Activated T-cell treated with anti-CD3 and anti-CD28 coated beads, Interleukin-2, amount 50 U/mL, for 24 hours (primary cell): ENCODE measurements around the gene KDM4E.
A peak's percentile ranks its signal among the peaks of the same experiment; 100 is the strongest.
"Not testable (repeated sequence)": the region's sequence is repeated elsewhere in the genome, so short reads cannot be mapped to it uniquely, and the experiment has no call there.

ENCODE experiments used
- DNase-seq: peaks from one replicate; pipeline ENCODE4 v3.0.0-alpha.2; 2020
- H3K27ac Mint-ChIP-seq: 2 replicates; pipeline ENCODE4 v1.8.0; 2020; ENCODE audit warnings: mild to moderate bottlenecking, mixed read lengths
- H3K27me3 Mint-ChIP-seq: 2 replicates; pipeline ENCODE4 v1.8.0; 2020; ENCODE audit warnings: mixed read lengths
- H3K36me3 Mint-ChIP-seq: 2 replicates; pipeline ENCODE4 v1.8.0; 2020; ENCODE audit warnings: low read depth, mixed read lengths
- H3K4me1 Mint-ChIP-seq: 2 replicates; pipeline ENCODE4 v1.8.0; 2020; ENCODE audit warnings: low read depth, mixed read lengths
- H3K4me3 Mint-ChIP-seq: 2 replicates; pipeline ENCODE4 v1.8.0; 2020; ENCODE audit warnings: mild to moderate bottlenecking, moderate library complexity, mixed read lengths
- H3K9me3 Mint-ChIP-seq: 2 replicates; pipeline ENCODE4 v1.8.0; 2020; ENCODE audit warnings: mixed read lengths

Gene KDM4E

GRCh38 chr11:95033051-95033450 lies 8.0 kb downstream of the KDM4E start:
- Mint-ChIP-seq H3K27me3 (peaks cover 18% of the 10 kb centered on the region), H3K27ac (no peak overlapping the region), H3K9me3 (no peaks in the 10 kb centered on the region), H3K4me1 (no peaks in the 10 kb centered on the region), H3K36me3 (no peaks in the 10 kb centered on the region), H3K4me3 (no peak overlapping the region)
- DNase-seq = no peak

GRCh38 chr11:95035316-95035715 lies 10.3 kb downstream of the KDM4E start:
- Mint-ChIP-seq H3K9me3 (no peaks in the 10 kb centered on the region), H3K4me3 (no peak overlapping the region), H3K27me3 (peaks cover 26% of the 10 kb centered on the region), H3K36me3 (no peaks in the 10 kb centered on the region), H3K27ac (no peak overlapping the region), H3K4me1 (no peaks in the 10 kb centered on the region)
- DNase-seq = no peak

DNA sequence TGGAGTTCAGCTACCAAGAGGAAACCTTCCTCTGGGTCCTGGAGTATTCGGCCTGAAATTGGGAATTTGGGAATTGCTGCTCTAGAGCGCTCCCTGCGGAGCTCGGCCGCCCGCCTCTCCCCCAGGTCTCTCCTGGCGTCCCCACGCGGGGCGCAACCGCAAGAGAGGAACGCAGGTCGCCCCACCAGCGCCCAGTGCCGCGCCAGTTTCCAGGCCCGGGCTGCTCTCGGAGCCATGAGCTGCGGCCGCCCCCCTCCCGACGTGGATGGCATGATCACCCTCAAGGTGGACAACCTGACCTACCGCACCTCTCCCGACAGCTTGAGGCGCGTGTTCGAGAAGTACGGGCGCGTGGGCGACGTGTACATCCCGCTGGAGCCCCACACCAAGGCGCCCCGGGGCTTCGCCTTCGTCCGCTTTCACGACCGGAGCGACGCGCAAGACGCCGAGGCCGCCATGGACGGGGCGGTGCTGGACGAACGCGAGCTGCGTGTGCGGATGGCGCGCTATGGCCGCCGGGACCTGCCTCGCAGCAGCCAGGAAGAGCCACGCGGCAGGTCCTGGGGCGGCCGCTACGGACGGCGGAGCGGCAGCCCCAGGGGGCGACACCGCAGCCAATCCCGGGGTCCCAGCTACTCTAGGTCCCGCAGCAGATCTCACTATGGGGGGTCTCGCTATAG lies 12.4 kb downstream of the KDM4E start:
- Mint-ChIP-seq H3K4me3 (peak overlapping the region; percentile 39), H3K27me3 (peaks cover 41% of the 10 kb centered on the region)
- not testable (repeated sequence) for H3K4me1 Mint-ChIP-seq, H3K9me3 Mint-ChIP-seq, H3K27ac Mint-ChIP-seq, H3K36me3 Mint-ChIP-seq
- DNase-seq = peak; percentile 41

GRCh38 chr11:95042239-95042638 lies 17.2 kb downstream of the KDM4E start:
- H3K36me3 Mint-ChIP-seq = no peaks in the 10 kb centered on the region
- no peak for DNase-seq
- H3K4me1 Mint-ChIP-seq = no peaks in the 10 kb centered on the region
- no peaks in the 10 kb centered on the region for H3K9me3 Mint-ChIP-seq
- H3K27me3 Mint-ChIP-seq = peaks cover 60% of the 10 kb centered on the region
- H3K4me3 Mint-ChIP-seq = no peak overlapping the region
- no peak overlapping the region for H3K27ac Mint-ChIP-seq

DNA sequence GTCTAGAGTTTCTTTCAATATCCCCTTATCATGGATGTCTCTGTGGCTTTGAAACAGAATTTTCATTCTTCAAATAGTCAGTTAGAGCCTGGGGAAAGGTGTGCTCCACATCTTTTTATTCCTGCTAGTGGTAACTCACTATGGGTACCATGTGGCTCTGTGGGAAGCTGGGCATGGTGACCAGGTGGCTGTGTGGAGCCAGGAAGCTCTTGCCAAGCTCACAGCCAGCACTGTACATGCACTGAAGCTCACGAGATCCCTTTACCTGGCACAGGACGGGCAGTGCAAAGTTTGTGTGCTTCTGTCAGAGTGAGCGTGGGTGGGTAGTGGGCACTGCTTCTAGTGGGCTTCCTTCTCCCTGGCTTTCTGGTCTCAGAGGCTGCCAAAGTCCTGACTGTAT lies 17.8 kb downstream of the KDM4E start:
- Mint-ChIP-seq H3K27ac (no peak overlapping the region), H3K4me1 (no peaks in the 10 kb centered on the region), H3K27me3 (peaks cover 59% of the 10 kb centered on the region), H3K36me3 (no peaks in the 10 kb centered on the region), H3K9me3 (no peaks in the 10 kb centered on the region), H3K4me3 (no peak overlapping the region)
- no peak for DNase-seq

DNA sequence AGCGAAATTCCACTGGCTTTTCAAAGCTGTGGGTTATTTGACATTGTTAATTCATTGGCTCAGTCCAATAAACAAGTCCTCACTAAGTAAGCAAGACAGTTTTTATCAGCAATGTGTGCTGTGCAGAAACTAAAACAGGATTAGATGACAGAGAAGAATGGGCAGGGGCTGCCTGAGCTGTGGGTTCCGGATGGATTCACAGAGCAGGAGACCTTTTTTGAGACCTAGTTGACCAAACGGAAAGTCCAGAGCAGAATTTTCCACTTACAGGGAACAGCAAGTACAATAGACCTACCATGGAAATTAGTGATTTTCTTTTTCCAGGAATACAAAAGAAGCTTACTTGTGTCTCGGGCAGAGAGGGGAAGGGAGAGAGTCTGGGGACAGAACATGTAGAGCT lies 19.0 kb downstream of the KDM4E start:
- H3K36me3 Mint-ChIP-seq = no peaks in the 10 kb centered on the region
- peaks cover 55% of the 10 kb centered on the region for H3K27me3 Mint-ChIP-seq
- no peaks in the 10 kb centered on the region for H3K4me1 Mint-ChIP-seq
- no peak overlapping the region for H3K27ac Mint-ChIP-seq
- no peak for DNase-seq
- no peaks in the 10 kb centered on the region for H3K9me3 Mint-ChIP-seq
- no peak overlapping the region for H3K4me3 Mint-ChIP-seq

GRCh38 chr11:95045812-95046211 lies 20.8 kb downstream of the KDM4E start:
- no peaks in the 10 kb centered on the region for H3K9me3 Mint-ChIP-seq
- peaks cover 65% of the 10 kb centered on the region for H3K27me3 Mint-ChIP-seq
- H3K4me3 Mint-ChIP-seq = no peak overlapping the region
- H3K4me1 Mint-ChIP-seq = no peaks in the 10 kb centered on the region
- DNase-seq = no peak
- H3K36me3 Mint-ChIP-seq = no peaks in the 10 kb centered on the region
- no peak overlapping the region for H3K27ac Mint-ChIP-seq

DNA sequence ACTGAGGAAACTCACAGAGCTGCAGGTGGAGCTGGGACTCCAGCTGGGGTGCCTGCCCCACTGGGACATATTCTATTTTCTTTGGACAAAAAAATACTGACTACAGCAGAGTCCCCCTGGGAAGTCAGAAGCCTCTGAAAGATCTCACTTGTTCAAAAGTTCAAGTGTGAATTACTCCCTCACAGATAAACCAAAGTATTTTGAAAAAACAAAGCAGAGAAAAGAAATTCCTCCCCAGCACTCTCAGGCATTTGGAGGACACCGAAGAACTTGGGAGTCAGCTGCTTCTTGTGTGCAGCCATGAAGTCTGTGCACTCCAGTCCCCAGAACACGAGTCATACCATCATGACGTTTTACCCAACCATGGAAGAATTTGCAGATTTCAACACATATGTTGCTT lies 24.1 kb downstream of the KDM4E start, which contains the start of gene KDM4F:
TSS of gene KDM4F (plus strand) at position 301 of the 400 bp plus-strand sequence.
- H3K9me3 Mint-ChIP-seq, H3K36me3 Mint-ChIP-seq, H3K4me3 Mint-ChIP-seq, H3K4me1 Mint-ChIP-seq, H3K27ac Mint-ChIP-seq, DNase-seq: not testable (repeated sequence)
- H3K27me3 Mint-ChIP-seq = peaks cover 62% of the 10 kb centered on the region

- Mint-ChIP-seq H3K9me3 (no peaks in the 10 kb centered on the region), H3K27ac (no peak overlapping the region), H3K4me1 (no peaks in the 10 kb centered on the region), H3K36me3 (no peaks in the 10 kb centered on the region), H3K27me3 (peaks cover 62% of the 10 kb centered on the region), H3K4me3 (no peak overlapping the region)
- no peak for DNase-seq
Observed at GRCh38 chr11:95050595-95051202, 25.6 kb downstream of the KDM4E start.

DNA sequence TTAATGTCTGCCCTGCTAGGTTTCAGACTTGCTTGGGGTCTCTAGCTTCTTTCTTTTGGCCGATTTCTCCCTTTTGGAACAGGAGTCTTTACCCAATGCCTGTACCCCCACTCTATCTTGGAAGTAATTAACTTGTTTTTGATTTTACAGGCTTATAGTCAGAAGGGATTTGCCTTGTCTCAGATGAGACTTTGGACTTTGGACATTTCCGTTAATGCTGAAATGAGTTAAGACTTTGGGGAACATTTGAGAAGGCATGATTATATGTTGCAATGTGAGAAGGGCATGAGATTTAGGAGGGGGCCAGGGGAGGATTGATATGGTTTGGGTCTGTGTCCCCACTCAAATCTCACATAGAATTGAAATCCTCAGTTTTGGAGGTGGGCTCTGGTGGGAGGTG lies 29.3 kb downstream of the KDM4E start:
- no peak overlapping the region for H3K27ac Mint-ChIP-seq
- DNase-seq = no peak
- no peak overlapping the region for H3K4me3 Mint-ChIP-seq

DNA sequence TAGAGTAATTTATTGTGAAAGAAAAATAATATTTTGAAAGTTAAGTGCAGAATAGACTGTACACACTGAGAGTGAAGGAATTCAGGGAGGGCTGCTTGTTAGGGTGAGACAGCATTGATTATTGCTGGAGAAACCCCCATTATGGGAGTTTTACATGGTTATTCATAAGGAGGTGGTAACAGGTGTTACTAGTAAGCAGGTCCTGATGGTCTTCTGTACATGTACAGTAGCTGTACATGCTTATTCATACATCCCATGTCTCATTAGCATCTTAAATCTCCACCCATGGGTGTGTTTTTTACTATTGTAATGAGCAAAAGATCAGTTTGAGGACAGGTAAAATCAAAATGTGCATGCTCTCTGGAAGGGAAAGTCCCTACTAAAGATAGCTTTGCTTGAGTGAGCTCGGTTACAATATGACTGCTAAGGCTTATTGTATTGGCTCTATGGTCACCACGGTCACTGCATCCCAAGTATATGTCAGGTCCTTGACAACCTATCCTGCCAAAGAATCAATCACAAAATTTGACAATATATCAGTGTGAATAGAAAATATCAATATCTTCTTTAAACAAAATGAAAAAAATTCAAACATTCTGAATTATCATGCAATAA lies 30.3 kb downstream of the KDM4E start:
- Mint-ChIP-seq H3K4me3 (no peak overlapping the region), H3K36me3 (no peaks in the 10 kb centered on the region), H3K9me3 (no peaks in the 10 kb centered on the region), H3K4me1 (no peaks in the 10 kb centered on the region), H3K27ac (no peak overlapping the region), H3K27me3 (peaks cover 41% of the 10 kb centered on the region)
- no peak for DNase-seq

More for the DNA sequence above, 29.3 kb downstream of the KDM4E start:
- H3K36me3 Mint-ChIP-seq = no peaks in the 10 kb centered on the region
- H3K9me3 Mint-ChIP-seq = no peaks in the 10 kb centered on the region
- H3K4me1 Mint-ChIP-seq = no peaks in the 10 kb centered on the region
- H3K27me3 Mint-ChIP-seq = peaks cover 43% of the 10 kb centered on the region

DNA sequence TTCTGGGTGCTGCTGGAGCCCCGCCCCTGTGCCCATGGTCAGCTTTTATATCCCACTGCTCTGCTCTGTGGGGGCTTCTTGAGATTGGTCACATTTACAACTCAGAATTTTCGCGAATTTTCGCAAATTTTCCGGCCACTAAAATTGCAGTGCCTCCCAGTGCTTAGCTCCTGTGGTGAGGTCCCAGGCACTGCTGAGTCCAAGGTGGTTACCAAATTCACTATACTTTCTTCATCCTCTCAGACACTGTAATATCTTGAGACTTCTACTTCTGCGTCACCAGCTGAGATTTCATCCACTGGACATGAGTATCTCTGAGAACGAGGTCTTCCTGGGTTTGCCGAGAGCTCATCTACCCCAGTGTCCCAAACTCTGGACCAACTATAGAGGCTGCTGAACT lies 32.9 kb downstream of the KDM4E start:
- no peaks in the 10 kb centered on the region for H3K9me3 Mint-ChIP-seq
- no peak overlapping the region for H3K27ac Mint-ChIP-seq
- H3K4me3 Mint-ChIP-seq = no peak overlapping the region
- H3K36me3 Mint-ChIP-seq = no peaks in the 10 kb centered on the region
- H3K27me3 Mint-ChIP-seq = peaks cover 32% of the 10 kb centered on the region
- no peaks in the 10 kb centered on the region for H3K4me1 Mint-ChIP-seq
- no peak for DNase-seq

GRCh38 chr11:95058621-95059020 lies 33.6 kb downstream of the KDM4E start:
- H3K27ac Mint-ChIP-seq = no peak overlapping the region
- no peaks in the 10 kb centered on the region for H3K9me3 Mint-ChIP-seq
- no peaks in the 10 kb centered on the region for H3K36me3 Mint-ChIP-seq
- peaks cover 25% of the 10 kb centered on the region for H3K27me3 Mint-ChIP-seq
- no peak for DNase-seq
- H3K4me1 Mint-ChIP-seq = no peaks in the 10 kb centered on the region
- no peak overlapping the region for H3K4me3 Mint-ChIP-seq

GRCh38 chr11:95059046-95059445 lies 34.0 kb downstream of the KDM4E start:
- no peaks in the 10 kb centered on the region for H3K36me3 Mint-ChIP-seq
- H3K4me3 Mint-ChIP-seq = no peak overlapping the region
- H3K27me3 Mint-ChIP-seq = peaks cover 21% of the 10 kb centered on the region
- H3K27ac Mint-ChIP-seq = no peak overlapping the region
- no peaks in the 10 kb centered on the region for H3K9me3 Mint-ChIP-seq
- DNase-seq = no peak
- H3K4me1 Mint-ChIP-seq = no peaks in the 10 kb centered on the region

DNA sequence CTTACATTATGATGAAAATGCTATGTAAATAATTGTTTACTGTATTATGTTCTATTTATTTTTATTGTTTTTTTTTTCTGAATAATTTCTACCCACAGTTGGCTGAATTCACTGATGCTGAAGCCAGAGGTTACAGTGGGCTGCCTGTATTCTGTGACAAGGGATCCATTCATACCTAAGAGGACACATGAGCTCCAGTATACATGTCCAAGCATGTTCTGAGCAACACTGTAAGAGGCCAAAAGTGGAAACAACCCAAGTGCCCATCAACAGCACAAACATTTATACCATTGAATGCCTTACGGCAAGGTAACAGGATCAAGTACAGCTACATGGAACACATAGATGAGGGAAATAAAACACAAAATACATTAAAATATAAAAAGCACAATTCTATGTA lies 40.3 kb downstream of the KDM4E start:
- H3K4me3 Mint-ChIP-seq = no peak overlapping the region
- H3K4me1 Mint-ChIP-seq = peaks cover 14% of the 10 kb centered on the region
- H3K27me3 Mint-ChIP-seq = peaks cover 2% of the 10 kb centered on the region
- peaks cover 22% of the 10 kb centered on the region for H3K36me3 Mint-ChIP-seq
- H3K27ac Mint-ChIP-seq = no peak overlapping the region
- no peaks in the 10 kb centered on the region for H3K9me3 Mint-ChIP-seq
- no peak for DNase-seq
